Esophagus muscularis mucosa (tissue), 4 donors: ENCODE data around the gene SLC23A2. TPM values are rescaled to one million over a fixed set of nuclear protein-coding genes. Genes with fewer than 3 reads are reported as not detected.

Experiments
- DNase-seq: peaks from one replicate; pipeline ENCODE4 v3.0.0-alpha.2; 2017; ENCODE audit errors: extremely low spot score
- H3K27ac ChIP-seq, 4 donors: fragments of 200-600 bp; sonication (generic); replicated peaks in 1 of 4; 1 replicate in 3 of 4; 2 replicates in 1 of 4; pipeline ENCODE4 v1.5.1; 2016 to 2019; ENCODE audit warnings: mild to moderate bottlenecking in 1 of 4
- H3K27me3 ChIP-seq, 4 donors: fragments of 200-600 bp; sonication (generic); one replicate each; pipeline versions ENCODE4 v1.5.1 to v1.6.0; 2016 to 2019
- H3K36me3 ChIP-seq, 4 donors: fragments of 200-600 bp; sonication (generic); one replicate each; pipeline ENCODE4 v1.5.1; 2016 to 2019
- H3K4me1 ChIP-seq, 4 donors: fragments of 200-600 bp; sonication (generic); one replicate each; pipeline ENCODE4 v1.5.1; 2016 to 2019
- H3K4me3 ChIP-seq, 4 donors: fragments of 200-600 bp; sonication (generic); 1 replicate in 2 of 4; 2 replicates in 2 of 4; pipeline ENCODE4 v1.5.1; 2016 to 2019; ENCODE audit warnings: mild to moderate bottlenecking in 4 of 4, moderate library complexity in 1 of 4
- H3K9me3 ChIP-seq, 4 donors: fragments of 200-600 bp; sonication (generic); 1 replicate in 3 of 4; 2 replicates in 1 of 4; pipeline ENCODE4 v1.5.1; 2016 to 2019
- CTCF ChIP-seq, 3 experiments: fragments of 200-600 bp in 2 of 3; fragments of 450-650 bp in 1 of 3; sonication (generic) in 2 of 3; IDR thresholded peaks; one replicate each; pipeline ENCODE4 v1.5.1; 2017 to 2019; ENCODE audit warnings: antibody characterized with exemption in 3 of 3, mild to moderate bottlenecking in 2 of 3, moderate library complexity in 1 of 3
- EP300 ChIP-seq: sonication (generic); formaldehyde crosslinking; IDR thresholded peaks from one replicate; pipeline ENCODE4 v1.6.1; 2017; ENCODE audit warnings: antibody characterized with exemption
- POLR2A ChIP-seq: fragments of 450-650 bp; IDR thresholded peaks from one replicate; pipeline ENCODE4 v1.6.1; 2017; ENCODE audit warnings: antibody characterized with exemption, moderate library complexity, mild to moderate bottlenecking, low read depth
- POLR2AphosphoS5 ChIP-seq, 2 donors: sonication (generic); formaldehyde crosslinking; IDR thresholded peaks; one replicate each; pipeline ENCODE4 v1.6.1; 2017; ENCODE audit warnings: antibody characterized with exemption in 2 of 2
- whole genome bisulfite sequencing: methylation state at CpG from one replicate; pipeline ENCODE4 v1.1.5; 2018; 5-methylcytosine and 5-hydroxymethylcytosine counted together
- intact Hi-C: fragments of 100-400 bp; cut with DNase I; formaldehyde crosslinking; loops from one replicate; pipeline ENCODE4 v1.15.1; 2023
- total RNA-seq, 4 donors: library from RNA; depleted of rRNA; stranded (reverse); fragments of >200 nt; gene quantifications; one replicate each; pipeline versions ENCODE4 v1.1.0 to v1.2.1, GENCODE V29; 2016

Gene SLC23A2
- total RNA-seq, 4 donors from 2014 or later = 8.7 to 16.0 (median 12.2) TPM

DNA sequence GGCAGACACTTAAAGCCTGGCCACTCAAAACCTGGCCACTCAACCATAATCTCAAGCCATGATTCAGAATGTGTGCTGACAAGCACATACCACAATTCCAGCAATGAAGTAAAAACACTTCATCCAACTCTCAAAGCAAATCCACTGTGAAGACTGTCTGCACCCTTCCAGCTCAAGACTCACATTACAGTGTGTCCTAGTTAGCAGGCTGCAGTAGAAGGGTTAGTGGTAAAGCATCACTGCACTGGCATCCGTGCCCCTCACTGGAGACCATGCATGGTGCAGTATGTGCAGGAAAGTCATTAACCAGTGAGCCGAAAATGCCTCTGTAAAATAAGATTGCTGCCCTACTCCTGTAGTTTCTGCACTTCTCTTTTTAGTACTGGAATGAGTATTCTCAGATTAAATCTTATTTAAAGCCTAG is 43.4 kb downstream of the SLC23A2 start:
- WGBS = 92% methylated on average over 2 of the region's 2 CpGs
- Histone ChIP-seq H3K4me3 (no peak overlapping the region), H3K9me3 (no peaks in the 10 kb centered on the region), H3K4me1 (peaks cover 0 to 5% (median 0%) of the 10 kb centered on the region in 4 donors), H3K27ac (no peak overlapping the region), H3K36me3 (no peaks in the 10 kb centered on the region), H3K27me3 (no peaks in the 10 kb centered on the region)
- TF ChIP-seq POLR2A (no peak), CTCF (IDR thresholded peaks at IDR 0.05) (no peak), POLR2AphosphoS5 (IDR thresholded peaks at IDR 0.05) (no peak), EP300 (no peak)
- intact Hi-C loops = no loop called here
- DNase-seq = no peak

DNA sequence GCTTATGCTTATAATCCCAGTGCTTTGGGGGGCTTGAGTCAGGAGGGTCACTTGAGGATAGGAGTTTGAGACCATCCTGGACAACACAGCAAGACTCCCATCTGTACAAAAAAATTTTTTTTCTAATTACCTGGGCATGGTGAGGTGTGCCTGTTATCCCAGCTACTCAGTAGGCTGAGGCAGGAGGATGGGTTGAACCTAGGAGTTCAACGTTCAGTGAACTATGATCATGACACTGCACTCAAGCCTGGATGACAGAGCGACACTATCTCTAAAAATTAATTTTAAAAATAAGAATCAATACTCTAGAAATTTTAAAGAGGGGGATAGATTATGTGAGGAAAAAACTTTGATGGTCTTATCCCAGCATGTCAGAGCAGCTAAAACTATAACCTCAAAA is 44.1 kb downstream of the SLC23A2 start:
- intact Hi-C loops = no loop called here
- Histone ChIP-seq H3K9me3 (no peaks in the 10 kb centered on the region), H3K27ac (no peak overlapping the region), H3K27me3 (no peaks in the 10 kb centered on the region), H3K4me1 (peaks cover 0 to 5% (median 0%) of the 10 kb centered on the region in 4 donors), H3K36me3 (no peaks in the 10 kb centered on the region), H3K4me3 (no peak overlapping the region)
- WGBS = 91% methylated on average over 2 of the region's 2 CpGs
- no peak for TF ChIP-seq CTCF (IDR thresholded peaks at IDR 0.05)
- TF ChIP-seq EP300 = no peak
- TF ChIP-seq POLR2AphosphoS5 (IDR thresholded peaks at IDR 0.05) = no peak
- TF ChIP-seq POLR2A = no peak
- DNase-seq = no peak

DNA sequence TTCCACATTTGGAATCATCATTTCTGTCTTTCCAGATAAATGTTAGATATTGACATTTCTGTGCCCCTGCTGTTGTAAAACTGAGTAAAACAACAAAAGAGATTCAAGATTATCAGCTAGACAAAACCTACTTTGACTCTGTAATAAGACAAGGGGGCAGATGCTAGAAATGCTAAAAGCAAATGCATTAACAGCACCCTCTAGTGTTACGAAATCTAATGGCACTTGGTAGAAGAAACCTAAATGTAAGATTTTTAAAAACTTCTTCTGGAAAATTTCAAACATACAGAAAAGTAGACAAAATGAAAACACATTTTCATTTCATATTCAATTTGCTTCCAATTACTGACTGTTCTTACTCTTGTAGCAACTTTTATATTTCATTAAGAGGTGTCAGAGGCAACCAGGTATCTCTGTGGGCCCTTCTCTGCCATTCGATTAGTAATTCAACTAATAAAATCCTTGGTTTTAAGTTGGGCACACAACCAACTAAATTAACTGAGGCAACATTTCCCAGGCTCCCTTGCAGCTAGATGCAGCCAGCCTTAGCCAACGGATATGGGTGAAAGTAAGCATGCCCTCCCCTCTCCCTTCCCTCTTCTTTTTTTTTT is 45.0 kb downstream of the SLC23A2 start:
- Histone ChIP-seq H3K27ac (no peak overlapping the region), H3K36me3 (no peaks in the 10 kb centered on the region), H3K4me1 (peaks cover 0 to 5% (median 5%) of the 10 kb centered on the region in 4 donors), H3K4me3 (no peak overlapping the region), H3K9me3 (no peaks in the 10 kb centered on the region), H3K27me3 (no peaks in the 10 kb centered on the region)
- 47% methylated on average over 3 of the region's 3 CpGs for WGBS
- no peak for DNase-seq
- TF ChIP-seq CTCF (IDR thresholded peaks at IDR 0.05) (peak; percentile 84 to 88 (median 85)), POLR2AphosphoS5 (IDR thresholded peaks at IDR 0.05) (no peak)
- intact Hi-C loops = no loop called here

DNA sequence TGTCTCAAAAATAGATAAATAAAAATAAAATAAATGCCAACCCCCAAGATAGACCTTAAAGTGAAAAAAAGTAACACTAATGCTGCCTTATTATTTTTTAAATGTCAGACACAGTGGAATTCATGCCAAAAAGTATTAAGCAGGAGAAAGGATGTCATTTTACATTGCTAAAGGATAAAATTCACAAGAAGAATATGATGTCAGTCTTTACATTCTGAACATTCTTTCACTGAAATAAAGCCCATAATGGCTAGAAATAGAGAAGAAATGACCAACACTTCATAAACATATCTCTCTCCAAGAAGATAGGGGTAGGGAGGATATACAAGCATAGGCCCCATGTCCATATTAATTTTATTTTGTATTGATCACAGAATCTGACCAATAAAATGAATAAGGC is 47.4 kb downstream of the SLC23A2 start:
- no peaks in the 10 kb centered on the region for H3K9me3 ChIP-seq
- H3K4me3 ChIP-seq = no peak overlapping the region
- no peaks in the 10 kb centered on the region for H3K27me3 ChIP-seq
- TF ChIP-seq POLR2A = no peak
- TF ChIP-seq EP300 = no peak
- no peak for TF ChIP-seq CTCF (IDR thresholded peaks at IDR 0.05)
- no peak for TF ChIP-seq POLR2AphosphoS5 (IDR thresholded peaks at IDR 0.05)
- intact Hi-C loops = no loop called here
- H3K4me1 ChIP-seq = peaks cover 3 to 26% (median 25%) of the 10 kb centered on the region in 4 donors
- no peaks in the 10 kb centered on the region for H3K36me3 ChIP-seq
- H3K27ac ChIP-seq = no peak overlapping the region
- DNase-seq = no peak

GRCh38 chr20:4952229-4952628 is 49.1 kb downstream of the SLC23A2 start:
- WGBS = 100% methylated on average over 1 of the region's 1 CpG
- no peaks in the 10 kb centered on the region for H3K36me3 ChIP-seq
- intact Hi-C loops = no loop called here

More at GRCh38 chr20:4952229-4952628, 49.1 kb downstream of the SLC23A2 start:
- Histone ChIP-seq H3K27me3 (no peaks in the 10 kb centered on the region), H3K4me1 (peaks cover 3 to 38% (median 37%) of the 10 kb centered on the region in 4 donors), H3K4me3 (no peak overlapping the region), H3K27ac (no peak overlapping the region), H3K9me3 (no peaks in the 10 kb centered on the region)
- TF ChIP-seq POLR2A = no peak
- no peak for TF ChIP-seq CTCF (IDR thresholded peaks at IDR 0.05)
- TF ChIP-seq EP300 = no peak
- no peak for TF ChIP-seq POLR2AphosphoS5 (IDR thresholded peaks at IDR 0.05)
- DNase-seq = no peak
